ENCODE data around the gene C9orf57. TPM values are rescaled to one million over a fixed set of nuclear protein-coding genes. Genes with fewer than 3 reads are reported as not detected.

The C9orf57 gene
- total and polyA plus RNA-seq, 3 donors from 2014 or later, result 3.1 to 34.1 (median 7.9) TPM

GRCh38 chr9:72046630-72047456 lies 13.6 kb downstream of the C9orf57 start:
- DNase-seq, result no peak
- Histone ChIP-seq H3K4me1 (no peaks in the 10 kb centered on the region), H3K36me3 (ENCODE audit: low read depth, missing control alignments) (no peaks in the 10 kb centered on the region), H3K27ac (no peak overlapping the region), H3K4me3 (no peak overlapping the region), H3K9me3 (no peaks in the 10 kb centered on the region), H3K27me3 (no peaks in the 10 kb centered on the region)
- TF ChIP-seq POLR2A (IDR thresholded peaks at IDR 0.05) (no peak), CTCF (IDR thresholded peaks at IDR 0.05) (no peak)
- 88 to 94% methylated on average over 8 of the region's 8 CpGs for WGBS, 2 donors
- intact Hi-C loops (cut with DNase I; ENCODE audit: low total_unique reads), result loop anchor here (10.0 kb wide), 1 partner anchor 218 kb away; no protein-coding TSS in a partner anchor

GRCh38 chr9:72044095-72044494 lies 16.3 kb downstream of the C9orf57 start:
- Histone ChIP-seq H3K4me3 (no peak overlapping the region), H3K4me1 (peaks cover 4% of the 10 kb centered on the region), H3K36me3 (ENCODE audit: low read depth, missing control alignments) (no peaks in the 10 kb centered on the region), H3K27me3 (no peaks in the 10 kb centered on the region), H3K9me3 (no peaks in the 10 kb centered on the region), H3K27ac (no peak overlapping the region)
- TF ChIP-seq CTCF (IDR thresholded peaks at IDR 0.05), result no peak
- TF ChIP-seq POLR2A (IDR thresholded peaks at IDR 0.05), result no peak
- intact Hi-C loops (cut with DNase I; ENCODE audit: low total_unique reads), result loop anchor here (10.0 kb wide), 1 partner anchor 221 kb away; no protein-coding TSS in a partner anchor
- DNase-seq, result no peak
- WGBS, 2 donors, result 88 to 89% methylated on average over 4 of the region's 4 CpGs

- H3K27me3 ChIP-seq, result no peaks in the 10 kb centered on the region
- no peaks in the 10 kb centered on the region for H3K9me3 ChIP-seq
- no peaks in the 10 kb centered on the region for H3K36me3 ChIP-seq (ENCODE audit: low read depth, missing control alignments)
- 89 to 97% methylated on average over 2 of the region's 2 CpGs for WGBS, 2 donors
- intact Hi-C loops (cut with DNase I; ENCODE audit: low total_unique reads), result loop anchor here (10.0 kb wide), 1 partner anchor 221 kb away; no protein-coding TSS in a partner anchor
- no peak overlapping the region for H3K27ac ChIP-seq
- peaks cover 4% of the 10 kb centered on the region for H3K4me1 ChIP-seq
- DNase-seq, result no peak
- TF ChIP-seq POLR2A (IDR thresholded peaks at IDR 0.05) (no peak), CTCF (IDR thresholded peaks at IDR 0.05) (no peak)
- no peak overlapping the region for H3K4me3 ChIP-seq
Observed at GRCh38 chr9:72043576-72043975, 16.8 kb downstream of the C9orf57 start.

- Histone ChIP-seq H3K36me3 (ENCODE audit: low read depth, missing control alignments) (no peaks in the 10 kb centered on the region), H3K9me3 (no peaks in the 10 kb centered on the region), H3K4me1 (peaks cover 4% of the 10 kb centered on the region), H3K27me3 (no peaks in the 10 kb centered on the region), H3K4me3 (no peak overlapping the region), H3K27ac (no peak overlapping the region)
- intact Hi-C loops (cut with DNase I; ENCODE audit: low total_unique reads), result loop anchor here (10.0 kb wide), 1 partner anchor 222 kb away; no protein-coding TSS in a partner anchor
- TF ChIP-seq CTCF (IDR thresholded peaks at IDR 0.05) (no peak), POLR2A (IDR thresholded peaks at IDR 0.05) (no peak)
- WGBS, 2 donors, result 90 to 96% methylated on average over 3 of the region's 3 CpGs
- DNase-seq, result no peak
Observed at GRCh38 chr9:72042928-72043327, 17.5 kb downstream of the C9orf57 start.

All from testis (tissue), 3 donors.